GM12878 (cell line): ENCODE results near the gene TACC3. TPM values are rescaled to one million over a fixed set of nuclear protein-coding genes. Genes with fewer than 3 reads are reported as not detected.
A peak's percentile ranks its signal among the peaks of the same experiment; 100 is the strongest.

Source experiments
- CBX5 ChIP-seq: sonication (generic); IDR thresholded peaks from 2 replicates; pipeline ENCODE4 v1.6.1; 2016; ENCODE audit warnings: low read depth, moderate library complexity, mild to moderate bottlenecking, inconsistent platforms
- CHD2 ChIP-seq: IDR thresholded peaks from 2 replicates; pipeline ENCODE4 v1.6.1; 2011; ENCODE audit warnings: low read depth, low read length, improper control_type of control experiment, borderline replicate concordance
- CHD4 ChIP-seq: fragments of 200-600 bp; sonication (generic); IDR thresholded peaks from 2 replicates; pipeline ENCODE4 v1.6.1; 2016; ENCODE audit warnings: mild to moderate bottlenecking
- EGR1 ChIP-seq, 2 experiments: IDR thresholded peaks; 1 replicate in 1 of 2; 2 replicates in 1 of 2; pipeline ENCODE4 v1.6.1; 2011 to 2012; ENCODE audit warnings: low read depth in 2 of 2, low read length in 2 of 2, borderline replicate concordance in 1 of 2, mild to moderate bottlenecking in 1 of 2, moderate library complexity in 1 of 2
- EP300 ChIP-seq, 2 experiments: fragments of 150-350 bp in 1 of 2; IDR thresholded peaks; 2 replicates each; pipeline ENCODE4 v1.6.1; 2011 to 2012; ENCODE audit warnings: low read depth in 2 of 2, low read length in 2 of 2, borderline replicate concordance in 1 of 2, improper control_type of control experiment in 1 of 2, inconsistent platforms in 1 of 2; ENCODE audit not compliant: control insufficient read depth in 1 of 2
- ETV6 ChIP-seq, 2 experiments: fragments of 450-650 bp in 1 of 2; IDR thresholded peaks in 1 of 2; conservative IDR thresholded peaks in 1 of 2; 2 replicates each; pipeline ENCODE4 v1.6.1; 2014; ENCODE audit warnings: antibody characterized with exemption in 1 of 2, borderline replicate concordance in 1 of 2, low read depth in 1 of 2, mild to moderate bottlenecking in 1 of 2, moderate library complexity in 1 of 2
- FOS ChIP-seq: IDR thresholded peaks from 3 replicates; pipeline ENCODE4 v1.6.1; 2011; ENCODE audit warnings: borderline replicate concordance; ENCODE audit not compliant: insufficient read length; ENCODE audit errors: extremely low read depth
- FOXM1 ChIP-seq: IDR thresholded peaks from 2 replicates; pipeline ENCODE4 v1.6.1; 2012; ENCODE audit warnings: low read depth, mild to moderate bottlenecking, inconsistent platforms, low read length, moderate library complexity
- GATAD2B ChIP-seq: fragments of 450-650 bp; conservative IDR thresholded peaks from 2 replicates; pipeline ENCODE4 v1.6.1; 2017; ENCODE audit warnings: low read depth, mild to moderate bottlenecking, moderate library complexity
- HSF1 ChIP-seq: fragments of 150-350 bp; IDR thresholded peaks from 2 replicates; pipeline ENCODE4 v1.6.1; 2014; ENCODE audit warnings: mild to moderate bottlenecking, low read depth, low read length
- IRF4 ChIP-seq: IDR thresholded peaks from 2 replicates; pipeline ENCODE4 v1.6.1; 2011; ENCODE audit warnings: low read depth, low read length
- KDM1A ChIP-seq: fragments of 200-600 bp; sonication (generic); IDR thresholded peaks from 2 replicates; pipeline ENCODE4 v1.6.1; 2016; ENCODE audit warnings: borderline replicate concordance
- NBN ChIP-seq: fragments of 450-650 bp; IDR thresholded peaks from 2 replicates; pipeline ENCODE4 v1.6.1; 2016
- NR2C1 ChIP-seq: fragments of 450-650 bp; IDR thresholded peaks from 2 replicates; pipeline ENCODE4 v1.6.1; 2017; ENCODE audit warnings: antibody characterized with exemption, mild to moderate bottlenecking, moderate library complexity
- NR2F1 ChIP-seq: fragments of 450-650 bp; conservative IDR thresholded peaks from 2 replicates; pipeline ENCODE4 v1.6.1; 2017; ENCODE audit warnings: mild to moderate bottlenecking
- PAX5 ChIP-seq: IDR thresholded peaks from 2 replicates; pipeline ENCODE4 v1.6.1; 2011; ENCODE audit warnings: low read depth, low read length, borderline replicate concordance
- SIX5 ChIP-seq: IDR thresholded peaks from 2 replicates; pipeline ENCODE4 v1.6.1; 2011; ENCODE audit warnings: mild to moderate bottlenecking, low read depth, low read length, moderate library complexity; ENCODE audit not compliant: severe bottlenecking
- SMAD5 ChIP-seq: IDR thresholded peaks from 2 replicates; pipeline ENCODE4 v1.6.1; 2016; ENCODE audit warnings: antibody characterized with exemption, low read depth
- SMC3 ChIP-seq: IDR thresholded peaks from 2 replicates; pipeline ENCODE4 v1.6.1; 2011; ENCODE audit warnings: low read length, improper control_type of control experiment, borderline replicate concordance
- SP1 ChIP-seq: IDR thresholded peaks from one replicate; pipeline ENCODE4 v1.6.1; 2011; ENCODE audit warnings: low read depth, low read length
- TARDBP ChIP-seq: IDR thresholded peaks from 2 replicates; pipeline ENCODE4 v1.6.1; 2016; ENCODE audit warnings: borderline replicate concordance
- TBL1XR1 ChIP-seq: IDR thresholded peaks from 2 replicates; pipeline ENCODE4 v1.6.1; 2012; ENCODE audit warnings: low read depth, low read length, improper control_type of control experiment
- TCF12 ChIP-seq: IDR thresholded peaks from 2 replicates; pipeline ENCODE4 v1.6.1; 2011; ENCODE audit warnings: low read depth, mild to moderate bottlenecking, low read length
- ZNF217 ChIP-seq: fragments of 450-650 bp; IDR thresholded peaks from 2 replicates; pipeline ENCODE4 v1.6.1; 2017; ENCODE audit warnings: antibody characterized with exemption, mild to moderate bottlenecking
- ZNF24 ChIP-seq: fragments of 450-650 bp; IDR thresholded peaks from 2 replicates; pipeline ENCODE4 v1.6.1; 2017; ENCODE audit warnings: antibody characterized with exemption, mild to moderate bottlenecking
- polyA plus RNA-seq, 11 experiments: library from polyadenylated mRNA; depleted of rRNA in 4 of 11; unstranded in 6 of 11; stranded (reverse) in 5 of 11; fragments of >200 nt; fragmentation: Nextera tagmentation in 4 of 11; fragmentation: Illumina TruSeq in 1 of 11; extraction: Ambion mirVana in 4 of 11; extraction: Trizol in 1 of 11; gene quantifications; 1 replicate in 1 of 11; 2 replicates in 10 of 11; pipeline versions ENCODE4 v1.2.1 to v1.2.3, GENCODE V29; 2011 to 2016; ENCODE audit warnings: inconsistent platforms in 2 of 11, missing spikeins in 2 of 11, low read depth in 1 of 11
- total RNA-seq, 4 experiments: library from RNA; depleted of rRNA in 3 of 4; stranded (reverse); fragments of >200 nt in 3 of 4; fragmentation: Illumina TruSeq in 1 of 4; extraction: Trizol in 1 of 4; gene quantifications; 2 replicates each; pipeline versions ENCODE4 v1.2.1 to v1.2.3, GENCODE V29; 2013 to 2021
- TF ChIP-seq, protein P1 (sequence below): fragments of 450-650 bp; IDR thresholded peaks from 2 replicates; pipeline ENCODE4 v1.6.1; 2017; ENCODE audit warnings: mild to moderate bottlenecking, moderate library complexity

TACC3 gene
- total and polyA plus RNA-seq, 10 of the 15 experiments (the other 5 are each of a cell fraction or from before 2014, with no cell fraction given) = 2.8 to 121 (median 73.3) TPM

- TF ChIP-seq TCF12 (peak; percentile 88), CHD2 (no peak), GATAD2B (no peak; the same call in 1 of the 2 replicates), FOS (no peak), PAX5 (peak; percentile 29; the same call in 1 of the 2 replicates), NBN (no peak), ZNF217 (no peak), TARDBP (no peak), SMC3 (no peak), KDM1A (no peak), SIX5 (no peak), SMAD5 (no peak), HSF1 (no peak), NR2C1 (no peak), EP300 (IDR thresholded peaks at IDR 0.05; ENCODE audit: borderline replicate concordance in 1 of 2, control insufficient read depth in 1 of 2, low read depth in 2 of 2, low read length in 2 of 2) (no peak; a peak in 1 of 4 replicates), NR2F1 (peak; percentile 41), FOXM1 (no peak), ZNF24 (no peak), ETV6 (conservative IDR thresholded peaks at IDR 0.05 in 1 of 2, IDR thresholded peaks at IDR 0.05 in 1 of 2; ENCODE audit: borderline replicate concordance in 1 of 2, low read depth in 1 of 2) (no peak), CBX5 (no peak), CHD4 (no peak), EGR1 (IDR thresholded peaks at IDR 0.05; ENCODE audit: borderline replicate concordance in 1 of 2, low read depth in 2 of 2, low read length in 2 of 2) (no peak), SP1 (no peak), TBL1XR1 (no peak), IRF4 (no peak)
- TF ChIP-seq, protein P1, sequence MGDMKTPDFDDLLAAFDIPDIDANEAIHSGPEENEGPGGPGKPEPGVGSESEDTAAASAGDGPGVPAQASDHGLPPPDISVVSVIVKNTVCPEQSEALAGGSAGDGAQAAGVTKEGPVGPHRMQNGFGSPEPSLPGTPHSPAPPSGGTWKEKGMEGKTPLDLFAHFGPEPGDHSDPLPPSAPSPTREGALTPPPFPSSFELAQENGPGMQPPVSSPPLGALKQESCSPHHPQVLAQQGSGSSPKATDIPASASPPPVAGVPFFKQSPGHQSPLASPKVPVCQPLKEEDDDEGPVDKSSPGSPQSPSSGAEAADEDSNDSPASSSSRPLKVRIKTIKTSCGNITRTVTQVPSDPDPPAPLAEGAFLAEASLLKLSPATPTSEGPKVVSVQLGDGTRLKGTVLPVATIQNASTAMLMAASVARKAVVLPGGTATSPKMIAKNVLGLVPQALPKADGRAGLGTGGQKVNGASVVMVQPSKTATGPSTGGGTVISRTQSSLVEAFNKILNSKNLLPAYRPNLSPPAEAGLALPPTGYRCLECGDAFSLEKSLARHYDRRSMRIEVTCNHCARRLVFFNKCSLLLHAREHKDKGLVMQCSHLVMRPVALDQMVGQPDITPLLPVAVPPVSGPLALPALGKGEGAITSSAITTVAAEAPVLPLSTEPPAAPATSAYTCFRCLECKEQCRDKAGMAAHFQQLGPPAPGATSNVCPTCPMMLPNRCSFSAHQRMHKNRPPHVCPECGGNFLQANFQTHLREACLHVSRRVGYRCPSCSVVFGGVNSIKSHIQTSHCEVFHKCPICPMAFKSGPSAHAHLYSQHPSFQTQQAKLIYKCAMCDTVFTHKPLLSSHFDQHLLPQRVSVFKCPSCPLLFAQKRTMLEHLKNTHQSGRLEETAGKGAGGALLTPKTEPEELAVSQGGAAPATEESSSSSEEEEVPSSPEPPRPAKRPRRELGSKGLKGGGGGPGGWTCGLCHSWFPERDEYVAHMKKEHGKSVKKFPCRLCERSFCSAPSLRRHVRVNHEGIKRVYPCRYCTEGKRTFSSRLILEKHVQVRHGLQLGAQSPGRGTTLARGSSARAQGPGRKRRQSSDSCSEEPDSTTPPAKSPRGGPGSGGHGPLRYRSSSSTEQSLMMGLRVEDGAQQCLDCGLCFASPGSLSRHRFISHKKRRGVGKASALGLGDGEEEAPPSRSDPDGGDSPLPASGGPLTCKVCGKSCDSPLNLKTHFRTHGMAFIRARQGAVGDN = peak; percentile 45; the same call in 1 of the 2 replicates
Observed at GRCh38 chr4:1723131-1723801, 1.9 kb downstream of the TACC3 start (continued).
